Measurements from ENCODE around the gene APPBP2. TPM values are rescaled to one million over a fixed set of nuclear protein-coding genes. Genes with fewer than 3 reads are reported as not detected.
A peak's percentile ranks its signal among the peaks of the same experiment; 100 is the strongest.

APPBP2 gene
- total RNA-seq, 1 donor from 2014 or later = 23.4 TPM

DNA sequence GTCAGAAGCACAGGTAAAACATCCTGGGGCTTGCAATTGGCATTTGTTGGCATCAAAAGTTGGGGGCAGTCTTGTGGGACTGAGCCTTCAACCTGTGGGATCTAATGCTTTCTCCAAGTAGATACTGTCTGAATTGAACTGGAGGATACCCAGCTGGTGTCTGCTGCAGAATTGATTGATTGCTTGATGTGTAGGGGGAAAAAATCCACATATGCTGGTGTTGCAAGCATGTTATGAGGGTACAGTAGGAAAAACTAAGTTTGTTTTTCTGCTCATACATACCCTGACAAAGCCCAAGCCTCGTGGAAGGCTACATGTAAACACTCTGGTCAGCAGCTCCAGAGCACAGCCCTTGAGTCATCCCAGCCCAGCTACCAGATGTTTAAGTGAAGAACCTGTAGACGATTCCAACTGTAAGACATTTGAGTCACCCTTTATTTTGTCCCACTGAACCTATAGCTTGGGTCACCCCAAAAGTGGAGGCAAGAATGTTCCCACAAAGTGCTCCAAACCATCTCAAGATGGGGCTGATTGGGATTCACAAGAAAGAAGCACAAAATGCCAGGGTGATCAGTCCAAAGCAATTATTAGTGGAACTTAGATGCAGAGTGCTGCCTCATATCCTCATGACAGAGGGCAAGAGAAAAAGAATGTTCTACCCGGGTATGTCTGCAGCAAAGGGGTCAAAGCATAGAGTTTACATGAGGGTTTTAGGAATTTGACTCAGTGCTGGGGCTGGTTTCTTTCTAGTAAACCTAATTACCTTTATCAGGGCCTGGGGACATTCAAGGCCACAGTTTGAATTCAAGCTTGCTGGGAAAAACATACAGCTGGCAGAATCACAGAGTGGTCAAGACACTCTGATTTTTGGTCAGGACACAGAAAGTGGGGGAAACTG is 9.6 kb upstream of the APPBP2 start:
- H3K4me3 ChIP-seq (ENCODE audit: low read depth, low read length) = no peak overlapping the region
- TF ChIP-seq, protein P1, sequence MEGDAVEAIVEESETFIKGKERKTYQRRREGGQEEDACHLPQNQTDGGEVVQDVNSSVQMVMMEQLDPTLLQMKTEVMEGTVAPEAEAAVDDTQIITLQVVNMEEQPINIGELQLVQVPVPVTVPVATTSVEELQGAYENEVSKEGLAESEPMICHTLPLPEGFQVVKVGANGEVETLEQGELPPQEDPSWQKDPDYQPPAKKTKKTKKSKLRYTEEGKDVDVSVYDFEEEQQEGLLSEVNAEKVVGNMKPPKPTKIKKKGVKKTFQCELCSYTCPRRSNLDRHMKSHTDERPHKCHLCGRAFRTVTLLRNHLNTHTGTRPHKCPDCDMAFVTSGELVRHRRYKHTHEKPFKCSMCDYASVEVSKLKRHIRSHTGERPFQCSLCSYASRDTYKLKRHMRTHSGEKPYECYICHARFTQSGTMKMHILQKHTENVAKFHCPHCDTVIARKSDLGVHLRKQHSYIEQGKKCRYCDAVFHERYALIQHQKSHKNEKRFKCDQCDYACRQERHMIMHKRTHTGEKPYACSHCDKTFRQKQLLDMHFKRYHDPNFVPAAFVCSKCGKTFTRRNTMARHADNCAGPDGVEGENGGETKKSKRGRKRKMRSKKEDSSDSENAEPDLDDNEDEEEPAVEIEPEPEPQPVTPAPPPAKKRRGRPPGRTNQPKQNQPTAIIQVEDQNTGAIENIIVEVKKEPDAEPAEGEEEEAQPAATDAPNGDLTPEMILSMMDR (IDR thresholded peaks at IDR 0.05; ENCODE audit: insufficient read depth, low read length, poor library complexity, severe bottlenecking) = no peak
- DNase-seq (ENCODE audit: low read depth) = no peak

DNA sequence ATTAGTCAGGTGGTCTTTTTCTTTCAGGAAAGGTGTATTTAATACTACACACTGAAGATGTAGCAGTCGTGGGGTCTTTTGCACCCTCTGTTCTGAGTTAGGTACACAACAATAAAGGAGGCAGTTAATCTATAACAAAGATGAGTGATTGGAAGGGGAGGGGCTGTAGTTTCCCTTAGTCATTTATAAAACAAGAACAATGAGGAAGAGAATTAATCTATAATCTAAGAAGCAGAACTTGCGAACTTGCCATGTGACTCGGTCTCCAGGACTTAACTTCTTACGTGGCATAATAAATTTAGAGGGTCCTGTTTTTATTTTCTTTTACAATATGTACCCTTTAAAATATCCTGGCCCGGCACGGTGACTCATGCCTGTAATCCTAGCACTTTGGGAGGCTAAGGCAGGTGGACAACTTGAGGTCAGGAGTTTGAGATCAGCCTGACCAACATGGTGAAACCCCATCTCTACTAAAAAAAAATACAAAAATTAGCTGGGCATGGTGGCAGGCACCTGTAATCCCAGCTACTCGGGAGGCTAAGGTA is 8.6 kb upstream of the APPBP2 start:
- Histone ChIP-seq H3K4me3 (ENCODE audit: low read depth, low read length) (no peak overlapping the region), H3K27me3 (ENCODE audit: control insufficient read depth, insufficient read depth, low read length) (no peaks in the 10 kb centered on the region)
- DNase-seq (ENCODE audit: low read depth) = peak; percentile 41

More for the DNA sequence above, 9.6 kb upstream of the APPBP2 start:
- Histone ChIP-seq H3K36me3 (ENCODE audit: control insufficient read depth, insufficient read depth, low read length) (no peaks in the 10 kb centered on the region), H3K27me3 (ENCODE audit: control insufficient read depth, insufficient read depth, low read length) (no peaks in the 10 kb centered on the region)

DNA sequence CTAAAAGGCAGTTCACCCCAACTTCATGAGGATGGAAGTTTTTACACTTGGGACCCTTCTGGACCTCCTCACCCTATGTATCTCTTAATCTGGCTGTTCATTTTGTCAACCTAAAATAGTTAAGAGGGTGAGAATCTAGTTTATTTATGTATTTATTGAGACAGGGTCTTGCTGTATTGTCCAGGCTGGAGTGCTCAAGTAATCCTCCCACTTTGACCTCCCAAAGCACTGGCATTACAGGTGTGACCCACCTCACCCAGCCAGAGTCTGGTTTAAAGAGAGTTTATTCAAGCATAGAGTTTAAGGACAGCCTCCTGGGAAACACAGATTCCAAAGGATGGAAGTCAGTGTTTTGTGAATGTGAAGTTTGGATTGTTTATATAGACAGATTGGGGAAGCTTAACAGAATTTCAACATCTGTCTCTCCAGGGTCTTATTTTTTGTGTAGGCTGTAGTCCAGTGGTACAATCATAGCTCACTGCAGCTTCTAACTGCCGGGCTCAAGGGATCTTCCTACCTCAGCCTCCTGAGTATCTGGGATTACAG is 8.0 kb upstream of the APPBP2 start:
- no peaks in the 10 kb centered on the region for H3K36me3 ChIP-seq (ENCODE audit: control insufficient read depth, insufficient read depth, low read length)
- no peaks in the 10 kb centered on the region for H3K27me3 ChIP-seq (ENCODE audit: control insufficient read depth, insufficient read depth, low read length)
- DNase-seq (ENCODE audit: low read depth) = peak; percentile 31
- H3K4me3 ChIP-seq (ENCODE audit: low read depth, low read length) = no peak overlapping the region
- TF ChIP-seq, protein P1 (IDR thresholded peaks at IDR 0.05; ENCODE audit: insufficient read depth, low read length, poor library complexity, severe bottlenecking) = no peak

More for the DNA sequence above, 8.6 kb upstream of the APPBP2 start:
- H3K36me3 ChIP-seq (ENCODE audit: control insufficient read depth, insufficient read depth, low read length) = no peaks in the 10 kb centered on the region
- TF ChIP-seq, protein P1 (IDR thresholded peaks at IDR 0.05; ENCODE audit: insufficient read depth, low read length, poor library complexity, severe bottlenecking) = no peak

DNA sequence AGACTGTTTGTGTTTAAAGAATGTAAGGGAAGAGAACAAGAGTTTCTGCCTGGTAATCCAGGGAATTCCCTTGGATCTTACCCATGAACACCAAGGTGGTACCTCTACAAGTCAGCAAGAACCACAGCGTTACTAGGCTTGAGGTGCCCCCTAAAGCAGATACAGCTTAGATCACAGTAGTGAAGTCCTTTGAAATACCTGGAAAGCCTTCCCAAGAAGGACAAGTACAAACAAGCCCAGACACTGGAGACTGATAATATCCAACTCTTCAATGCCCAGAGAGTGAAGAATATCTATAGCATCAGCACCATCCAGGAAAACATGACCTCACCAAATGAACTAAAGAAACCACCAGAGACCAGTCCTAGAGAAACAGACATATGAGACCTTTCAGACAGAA is 3.8 kb upstream of the APPBP2 start:
- H3K27me3 ChIP-seq (ENCODE audit: control insufficient read depth, insufficient read depth, low read length) = no peaks in the 10 kb centered on the region
- H3K4me3 ChIP-seq (ENCODE audit: low read depth, low read length) = no peak overlapping the region
- DNase-seq (ENCODE audit: low read depth) = no peak
- H3K36me3 ChIP-seq (ENCODE audit: control insufficient read depth, insufficient read depth, low read length) = no peaks in the 10 kb centered on the region
- TF ChIP-seq, protein P1 (IDR thresholded peaks at IDR 0.05; ENCODE audit: insufficient read depth, low read length, poor library complexity, severe bottlenecking) = no peak

DNA sequence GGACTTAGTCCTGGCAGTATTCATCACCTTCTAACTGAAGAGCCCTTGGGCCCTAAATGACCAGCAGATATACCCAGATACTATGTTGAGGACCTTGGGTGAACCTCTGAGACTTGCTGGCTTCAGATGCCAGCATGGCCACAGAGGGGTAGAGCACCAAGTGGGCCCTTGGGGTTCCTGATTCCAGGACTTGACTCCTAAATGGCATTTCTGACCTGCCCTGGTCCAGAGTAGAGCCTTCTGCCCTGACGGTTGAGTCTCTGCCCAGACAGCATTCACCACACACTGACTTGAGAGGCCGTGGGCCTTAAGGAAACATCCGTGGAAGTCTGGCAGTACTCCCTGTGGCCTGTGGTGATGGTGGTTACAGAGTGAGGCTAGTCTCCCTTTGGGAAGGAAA is 2.8 kb upstream of the APPBP2 start:
- Histone ChIP-seq H3K27me3 (ENCODE audit: control insufficient read depth, insufficient read depth, low read length) (no peaks in the 10 kb centered on the region), H3K36me3 (ENCODE audit: control insufficient read depth, insufficient read depth, low read length) (no peaks in the 10 kb centered on the region), H3K4me3 (ENCODE audit: low read depth, low read length) (no peak overlapping the region)
- DNase-seq (ENCODE audit: low read depth) = no peak
- TF ChIP-seq, protein P1 (IDR thresholded peaks at IDR 0.05; ENCODE audit: insufficient read depth, low read length, poor library complexity, severe bottlenecking) = no peak
